ENCODE data around the gene TMPO. TPM values are rescaled to one million over a fixed set of nuclear protein-coding genes. Genes with fewer than 3 reads are reported as not detected.
"Not testable (repeated sequence)": the region's sequence is repeated elsewhere in the genome, so short reads cannot be mapped to it uniquely, and the experiment has no call there.

The TMPO gene
- total and polyA plus RNA-seq, 4 donors: 20.7 to 149 (median 30.6) TPM

GRCh38 chr12:98575013-98575412 lies 59.6 kb downstream of the TMPO start:
- ATAC-seq (ENCODE audit: insufficient read depth, low FRiP score): no peak
- no peak for TF ChIP-seq CTCF (IDR thresholded peaks at IDR 0.05; ENCODE audit: control extremely low read depth, extremely low read depth)
- Histone ChIP-seq H3K4me3 (no peak overlapping the region), H3K27me3 (ENCODE audit: control insufficient read depth in 3 of 3, insufficient read depth in 3 of 3, low read length in 2 of 3) (no peaks in the 10 kb centered on the region), H3K9ac (ENCODE audit: insufficient read depth in 1 of 2, low read length in 2 of 2) (no peak overlapping the region), H3K4me1 (ENCODE audit: control insufficient read depth in 5 of 5, insufficient read depth in 5 of 5, low read length in 5 of 5) (peaks cover 0 to 3% (median 0%) of the 10 kb centered on the region in 5 donors), H3K27ac (ENCODE audit: low read depth in 1 of 2, low read length in 1 of 2) (no peak overlapping the region), H3K36me3 (ENCODE audit: control insufficient read depth in 4 of 4, insufficient read depth in 4 of 4, low read length in 4 of 4) (no peaks in the 10 kb centered on the region), H3K9me3 (ENCODE audit: control insufficient read depth in 4 of 4, insufficient read depth in 3 of 4, low read length in 3 of 4) (no peaks in the 10 kb centered on the region)
- no peak for DNase-seq
- 95 to 97% methylated on average over 4 of the region's 4 CpGs for WGBS, 2 donors

GRCh38 chr12:98576795-98577194 lies 61.4 kb downstream of the TMPO start:
- not testable (repeated sequence) for H3K4me3 ChIP-seq; H3K9ac ChIP-seq (ENCODE audit: insufficient read depth in 1 of 2, low read length in 2 of 2); ATAC-seq (ENCODE audit: insufficient read depth, low FRiP score); H3K27me3 ChIP-seq (ENCODE audit: control insufficient read depth in 3 of 3, insufficient read depth in 3 of 3, low read length in 2 of 3); H3K36me3 ChIP-seq (ENCODE audit: control insufficient read depth in 4 of 4, insufficient read depth in 4 of 4, low read length in 4 of 4); H3K4me1 ChIP-seq (ENCODE audit: control insufficient read depth in 5 of 5, insufficient read depth in 5 of 5, low read length in 5 of 5); H3K9me3 ChIP-seq (ENCODE audit: control insufficient read depth in 4 of 4, insufficient read depth in 3 of 4, low read length in 3 of 4); DNase-seq; H3K27ac ChIP-seq (ENCODE audit: low read depth in 1 of 2, low read length in 1 of 2)
- WGBS, 2 donors: 87 to 92% methylated on average over 2 of the region's 2 CpGs

GRCh38 chr12:98578392-98578791 lies 63.0 kb downstream of the TMPO start:
- Histone ChIP-seq H3K27me3 (ENCODE audit: control insufficient read depth in 3 of 3, insufficient read depth in 3 of 3, low read length in 2 of 3) (no peaks in the 10 kb centered on the region), H3K36me3 (ENCODE audit: control insufficient read depth in 4 of 4, insufficient read depth in 4 of 4, low read length in 4 of 4) (no peaks in the 10 kb centered on the region), H3K4me1 (ENCODE audit: control insufficient read depth in 5 of 5, insufficient read depth in 5 of 5, low read length in 5 of 5) (peaks cover 0 to 3% (median 0%) of the 10 kb centered on the region in 5 donors), H3K4me3 (no peak overlapping the region), H3K9ac (ENCODE audit: insufficient read depth in 1 of 2, low read length in 2 of 2) (no peak overlapping the region), H3K9me3 (ENCODE audit: control insufficient read depth in 4 of 4, insufficient read depth in 3 of 4, low read length in 3 of 4) (no peaks in the 10 kb centered on the region), H3K27ac (ENCODE audit: low read depth in 1 of 2, low read length in 1 of 2) (no peak overlapping the region)
- whole genome bisulfite sequencing, 2 donors: 81 to 90% methylated on average over 1 of the region's 1 CpG
- TF ChIP-seq CTCF (IDR thresholded peaks at IDR 0.05; ENCODE audit: control extremely low read depth, extremely low read depth): no peak
- ATAC-seq (ENCODE audit: insufficient read depth, low FRiP score) (no peak), DNase-seq (no peak)

- H3K9ac ChIP-seq (ENCODE audit: insufficient read depth in 1 of 2, low read length in 2 of 2): no peak overlapping the region
- no peak for DNase-seq
- 79 to 83% methylated on average over 2 of the region's 2 CpGs for WGBS, 2 donors
- no peak overlapping the region for H3K4me3 ChIP-seq
- H3K9me3 ChIP-seq (ENCODE audit: control insufficient read depth in 4 of 4, insufficient read depth in 3 of 4, low read length in 3 of 4): no peaks in the 10 kb centered on the region
- no peak overlapping the region for H3K27ac ChIP-seq (ENCODE audit: low read depth in 1 of 2, low read length in 1 of 2)
- H3K27me3 ChIP-seq (ENCODE audit: control insufficient read depth in 3 of 3, insufficient read depth in 3 of 3, low read length in 2 of 3): no peaks in the 10 kb centered on the region
- no peak for TF ChIP-seq CTCF (IDR thresholded peaks at IDR 0.05; ENCODE audit: control extremely low read depth, extremely low read depth)
- no peaks in the 10 kb centered on the region for H3K36me3 ChIP-seq (ENCODE audit: control insufficient read depth in 4 of 4, insufficient read depth in 4 of 4, low read length in 4 of 4)
- no peak for ATAC-seq (ENCODE audit: insufficient read depth, low FRiP score)
- peaks cover 0 to under 1% (median 0%) of the 10 kb centered on the region in 5 donors for H3K4me1 ChIP-seq (ENCODE audit: control insufficient read depth in 5 of 5, insufficient read depth in 5 of 5, low read length in 5 of 5)
These were observed 63.4 kb downstream of the TMPO start for GRCh38 chr12:98578821-98579220.
